ENCODE results near the gene TBC1D16.

The TBC1D16 gene

DNA sequence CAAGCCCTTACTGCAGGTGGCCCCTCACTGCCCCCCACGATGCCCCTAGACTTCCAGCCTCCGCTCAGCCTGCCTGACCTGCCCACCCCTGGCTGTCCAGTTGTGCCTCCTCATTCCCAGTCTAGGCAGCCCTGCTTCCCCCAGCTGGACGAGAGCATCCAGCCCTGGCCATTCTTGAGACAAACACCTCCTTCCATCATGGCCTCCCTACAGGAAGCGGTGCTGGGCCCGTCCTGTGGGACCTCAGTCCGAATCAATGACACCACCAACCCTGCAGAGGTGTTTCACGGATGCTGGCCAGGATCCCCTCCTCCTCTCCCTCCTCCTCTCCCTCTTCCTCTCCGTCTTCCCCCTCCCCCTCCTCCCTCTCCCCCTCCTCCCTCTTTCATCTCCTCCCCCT, 29.0 kb upstream of the TBC1D16 start:
- Histone ChIP-seq H3K36me3 (ENCODE audit: insufficient read depth) (no peaks in the 10 kb centered on the region), H4K20me1 (ENCODE audit: insufficient read depth) (no peaks in the 10 kb centered on the region), H2AFZ (ENCODE audit: low read depth) (no peak overlapping the region), H3K27ac (no peak overlapping the region), H3K9ac (no peak overlapping the region), H3K27me3 (ENCODE audit: insufficient read depth, low read depth) (peaks cover 21% of the 10 kb centered on the region; the same call in 1 of the 2 replicates), H3K4me2 (no peak overlapping the region), H3K4me1 (ENCODE audit: low read depth, poor library complexity, severe bottlenecking) (no peaks in the 10 kb centered on the region), H3K79me2 (ENCODE audit: insufficient read depth, low read depth) (no peaks in the 10 kb centered on the region), H3K4me3 (IDR thresholded peaks at IDR 0.05; ENCODE audit: insufficient read depth, low read depth, low read length) (no peak overlapping the region)
- TF ChIP-seq, protein P1, sequence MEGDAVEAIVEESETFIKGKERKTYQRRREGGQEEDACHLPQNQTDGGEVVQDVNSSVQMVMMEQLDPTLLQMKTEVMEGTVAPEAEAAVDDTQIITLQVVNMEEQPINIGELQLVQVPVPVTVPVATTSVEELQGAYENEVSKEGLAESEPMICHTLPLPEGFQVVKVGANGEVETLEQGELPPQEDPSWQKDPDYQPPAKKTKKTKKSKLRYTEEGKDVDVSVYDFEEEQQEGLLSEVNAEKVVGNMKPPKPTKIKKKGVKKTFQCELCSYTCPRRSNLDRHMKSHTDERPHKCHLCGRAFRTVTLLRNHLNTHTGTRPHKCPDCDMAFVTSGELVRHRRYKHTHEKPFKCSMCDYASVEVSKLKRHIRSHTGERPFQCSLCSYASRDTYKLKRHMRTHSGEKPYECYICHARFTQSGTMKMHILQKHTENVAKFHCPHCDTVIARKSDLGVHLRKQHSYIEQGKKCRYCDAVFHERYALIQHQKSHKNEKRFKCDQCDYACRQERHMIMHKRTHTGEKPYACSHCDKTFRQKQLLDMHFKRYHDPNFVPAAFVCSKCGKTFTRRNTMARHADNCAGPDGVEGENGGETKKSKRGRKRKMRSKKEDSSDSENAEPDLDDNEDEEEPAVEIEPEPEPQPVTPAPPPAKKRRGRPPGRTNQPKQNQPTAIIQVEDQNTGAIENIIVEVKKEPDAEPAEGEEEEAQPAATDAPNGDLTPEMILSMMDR (conservative IDR thresholded peaks at IDR 0.05; ENCODE audit: low read depth, low read length), result no peak

DNA sequence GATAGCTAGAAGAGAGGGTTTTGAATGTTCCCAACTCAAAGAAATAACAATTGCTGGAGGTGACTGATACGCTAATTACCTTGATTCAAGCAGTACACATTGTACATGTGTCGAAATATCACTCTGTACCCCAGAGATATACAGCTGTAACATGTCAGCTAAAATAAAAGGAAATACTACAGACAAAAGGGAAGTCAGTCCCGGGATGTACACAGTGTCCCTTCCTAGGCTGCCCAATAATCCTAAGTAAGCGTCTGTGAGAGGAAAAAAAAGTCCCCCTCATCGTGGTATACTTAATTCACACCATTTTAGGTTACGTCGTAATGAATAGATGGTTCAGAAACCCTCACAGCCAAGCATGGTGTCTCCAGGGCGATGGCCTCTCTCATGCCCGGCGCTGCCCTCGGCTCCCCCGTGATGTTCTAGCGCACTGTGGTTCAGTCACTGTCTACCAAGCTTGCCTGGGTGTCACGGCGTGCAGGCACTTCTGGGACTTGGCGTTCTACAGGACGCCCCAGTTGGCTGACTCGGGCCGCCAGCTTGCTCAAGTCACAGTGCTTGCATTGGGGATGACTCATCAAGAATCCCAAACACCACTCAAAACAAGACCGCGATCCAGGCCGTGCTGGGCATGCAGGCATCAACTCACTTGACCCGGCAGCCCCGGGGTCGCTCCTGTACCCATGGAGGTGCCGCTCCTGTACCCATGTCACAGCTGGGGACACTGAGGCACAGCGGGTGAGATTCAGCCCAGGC, 28.3 kb upstream of the TBC1D16 start:
- H3K27me3 ChIP-seq (ENCODE audit: insufficient read depth, low read depth), result peaks cover 23% of the 10 kb centered on the region; the same call in 1 of the 2 replicates
- no peaks in the 10 kb centered on the region for H3K4me1 ChIP-seq (ENCODE audit: low read depth, poor library complexity, severe bottlenecking)
- H3K36me3 ChIP-seq (ENCODE audit: insufficient read depth), result no peaks in the 10 kb centered on the region
- H4K20me1 ChIP-seq (ENCODE audit: insufficient read depth), result no peaks in the 10 kb centered on the region
- H3K4me2 ChIP-seq, result no peak overlapping the region
- no peak overlapping the region for H3K9ac ChIP-seq
- H3K27ac ChIP-seq, result no peak overlapping the region
- H3K4me3 ChIP-seq (IDR thresholded peaks at IDR 0.05; ENCODE audit: insufficient read depth, low read depth, low read length), result no peak overlapping the region
- no peak overlapping the region for H2AFZ ChIP-seq (ENCODE audit: low read depth)
- H3K79me2 ChIP-seq (ENCODE audit: insufficient read depth, low read depth), result no peaks in the 10 kb centered on the region
- TF ChIP-seq, protein P1 (conservative IDR thresholded peaks at IDR 0.05; ENCODE audit: low read depth, low read length), result no peak

DNA sequence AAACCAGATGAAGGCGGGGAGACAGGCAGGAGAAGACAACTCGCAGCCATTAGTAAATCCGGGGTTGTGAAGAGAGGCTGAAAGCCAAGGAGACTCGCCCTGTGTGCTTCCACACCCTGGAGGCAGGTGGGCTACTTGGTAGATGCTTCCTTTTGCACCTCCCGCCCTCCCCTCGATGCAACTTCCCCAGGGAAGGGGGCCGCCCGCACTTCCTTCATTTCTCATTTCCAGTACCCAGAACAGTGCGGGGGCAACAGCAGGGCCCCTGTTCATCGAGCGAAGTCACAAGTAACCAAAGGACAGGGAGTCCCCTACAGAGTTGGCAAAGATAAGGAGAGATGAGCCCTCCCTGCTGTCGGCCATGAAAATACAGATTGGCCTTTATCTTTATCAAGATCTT, 25.7 kb upstream of the TBC1D16 start:
- Histone ChIP-seq H3K9ac (no peak overlapping the region), H3K4me3 (IDR thresholded peaks at IDR 0.05; ENCODE audit: insufficient read depth, low read depth, low read length) (no peak overlapping the region), H2AFZ (ENCODE audit: low read depth) (no peak overlapping the region), H3K4me2 (no peak overlapping the region), H3K4me1 (ENCODE audit: low read depth, poor library complexity, severe bottlenecking) (no peaks in the 10 kb centered on the region), H3K27me3 (ENCODE audit: insufficient read depth, low read depth) (peaks cover 17% of the 10 kb centered on the region), H3K36me3 (ENCODE audit: insufficient read depth) (no peaks in the 10 kb centered on the region), H4K20me1 (ENCODE audit: insufficient read depth) (no peaks in the 10 kb centered on the region), H3K79me2 (ENCODE audit: insufficient read depth, low read depth) (no peaks in the 10 kb centered on the region), H3K27ac (no peak overlapping the region)
- TF ChIP-seq, protein P1 (conservative IDR thresholded peaks at IDR 0.05; ENCODE audit: low read depth, low read length), result no peak

DNA sequence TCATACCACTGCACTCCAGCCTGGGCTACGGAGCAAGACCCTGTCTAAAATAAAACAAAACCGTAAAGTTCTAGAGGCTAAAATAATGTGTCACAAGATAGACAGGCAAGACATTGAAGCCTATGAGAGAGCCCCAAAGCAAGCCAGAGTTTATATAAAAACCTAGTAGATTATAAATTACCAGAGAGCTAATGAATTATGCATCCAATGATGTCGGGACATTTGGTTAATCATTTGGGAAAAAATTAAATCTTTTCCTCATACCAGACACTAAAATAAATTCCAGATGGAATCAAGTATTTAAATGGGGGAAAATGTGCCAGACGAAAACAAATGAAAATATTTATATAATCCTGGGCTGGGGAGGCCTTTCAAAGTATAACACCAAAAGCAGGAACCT, 25.0 kb upstream of the TBC1D16 start:
- H3K9ac ChIP-seq, result no peak overlapping the region
- no peaks in the 10 kb centered on the region for H4K20me1 ChIP-seq (ENCODE audit: insufficient read depth)
- H3K4me2 ChIP-seq, result no peak overlapping the region
- H2AFZ ChIP-seq (ENCODE audit: low read depth), result no peak overlapping the region
- peaks cover 13% of the 10 kb centered on the region for H3K27me3 ChIP-seq (ENCODE audit: insufficient read depth, low read depth)
- H3K27ac ChIP-seq, result no peak overlapping the region
- TF ChIP-seq, protein P1 (conservative IDR thresholded peaks at IDR 0.05; ENCODE audit: low read depth, low read length), result no peak
- H3K4me3 ChIP-seq (IDR thresholded peaks at IDR 0.05; ENCODE audit: insufficient read depth, low read depth, low read length), result no peak overlapping the region
- no peaks in the 10 kb centered on the region for H3K79me2 ChIP-seq (ENCODE audit: insufficient read depth, low read depth)
- no peaks in the 10 kb centered on the region for H3K4me1 ChIP-seq (ENCODE audit: low read depth, poor library complexity, severe bottlenecking)
- H3K36me3 ChIP-seq (ENCODE audit: insufficient read depth), result no peaks in the 10 kb centered on the region

Data from KMS-11 (cell line).